Tibial nerve (tissue), 3 donors: Measurements from ENCODE around the gene IL22RA1.
A peak's percentile ranks its signal among the peaks of the same experiment; 100 is the strongest.

Source experiments
- CTCF ChIP-seq, 5 experiments: fragments of 200-600 bp in 3 of 5; fragments of 450-650 bp in 2 of 5; sonication (generic) in 3 of 5; IDR thresholded peaks; one replicate each; pipeline ENCODE4 v1.5.1; 2016 to 2019; ENCODE audit warnings: antibody characterized with exemption in 5 of 5, mild to moderate bottlenecking in 3 of 5, moderate library complexity in 2 of 5
- POLR2A ChIP-seq, 2 donors: fragments of 450-650 bp; IDR thresholded peaks; one replicate each; pipeline ENCODE4 v1.6.1; 2017; ENCODE audit warnings: antibody characterized with exemption in 2 of 2, mild to moderate bottlenecking in 2 of 2, moderate library complexity in 2 of 2

- TF ChIP-seq CTCF (IDR thresholded peaks at IDR 0.05): peak in 4 of 5 experiments; percentile 31 to 68 (median 42)
- no peak for TF ChIP-seq POLR2A (IDR thresholded peaks at IDR 0.05)
Observed at GRCh38 chr1:24111996-24112779, 30.8 kb downstream of the IL22RA1 start, which contains the start of gene MYOM3.
